Small intestine (tissue), 7 donors: Measurements from ENCODE around the gene DOP1B. TPM values are rescaled to one million over a fixed set of nuclear protein-coding genes. Genes with fewer than 3 reads are reported as not detected.

ENCODE experiments used
- DNase-seq, 2 donors: peaks; one replicate each; pipeline versions ENCODE4 v3.0.0 to v3.0.0-alpha.2; 2013
- FAIRE-seq: peaks from 2 replicates; lab custom pipeline; 2012; peaks lifted over from hg19 to GRCh38; lab: Jason Lieb, UNC
- H3K27ac ChIP-seq, 3 donors: one replicate each; pipeline ENCODE4 v1.5.1; 2013; ENCODE audit warnings: low read length in 2 of 3, mild to moderate bottlenecking in 2 of 3, control low read depth in 1 of 3, inconsistent platforms in 1 of 3, low read depth in 1 of 3, moderate library complexity in 1 of 3
- H3K27me3 ChIP-seq, 3 donors: one replicate each; pipeline ENCODE4 v1.6.1; 2013; ENCODE audit warnings: low read length in 3 of 3, inconsistent platforms in 1 of 3; ENCODE audit not compliant: control insufficient read depth in 3 of 3, insufficient read depth in 3 of 3
- H3K36me3 ChIP-seq, 3 donors: one replicate each; pipeline ENCODE4 v1.6.1; 2013; ENCODE audit warnings: low read length in 3 of 3, inconsistent platforms in 1 of 3, low read depth in 1 of 3, mild to moderate bottlenecking in 1 of 3, moderate library complexity in 1 of 3; ENCODE audit not compliant: control insufficient read depth in 3 of 3, insufficient read depth in 2 of 3
- H3K4me1 ChIP-seq, 3 donors: one replicate each; pipeline ENCODE4 v1.6.1; 2013; ENCODE audit warnings: low read length in 2 of 3, inconsistent platforms in 1 of 3, low read depth in 1 of 3, mild to moderate bottlenecking in 1 of 3, moderate library complexity in 1 of 3; ENCODE audit not compliant: control insufficient read depth in 3 of 3, insufficient read depth in 2 of 3
- H3K4me3 ChIP-seq, 3 donors: one replicate each; pipeline ENCODE4 v1.5.1; 2013; ENCODE audit warnings: low read length in 3 of 3, control low read depth in 1 of 3, inconsistent platforms in 1 of 3, low read depth in 1 of 3, mild to moderate bottlenecking in 1 of 3, moderate library complexity in 1 of 3
- H3K9me3 ChIP-seq, 2 donors: one replicate each; pipeline ENCODE4 v1.6.1; 2013; ENCODE audit warnings: low read depth in 1 of 2, low read length in 1 of 2; ENCODE audit not compliant: control insufficient read depth in 2 of 2, insufficient read depth in 1 of 2
- WGBS, 3 donors: extraction: QIAGEN DNeasy Blood & Tissue Kit; methylation state at CpG; one replicate each; pipeline ENCODE4 v1.1.7; 2013; 5-methylcytosine and 5-hydroxymethylcytosine counted together
- polyA plus RNA-seq, 4 donors: library from polyadenylated mRNA; stranded (reverse) in 3 of 4; unstranded in 1 of 4; fragments of 200-250 nt in 3 of 4; fragments of 120-200 nt in 1 of 4; gene quantifications; one replicate each; pipeline versions ENCODE4 v1.2.1 to v1.2.3, GENCODE V29; 2013
- donor health status: healthy with polysubstance abuse.
- donor health status: control.
- donor health status: control.
- donor health status: Bipolar disorder and iron deficiency.
- donor health status: healthy.

Gene DOP1B
- polyA plus RNA-seq, 4 donors: 8.4 to 19.1 (median 11.9) TPM

- H3K9me3 ChIP-seq: no peaks in the 10 kb centered on the region
- peaks cover 2 to 28% (median 3%) of the 10 kb centered on the region in 3 donors for H3K4me1 ChIP-seq
- FAIRE-seq (no peak), DNase-seq (no peak)
- H3K27me3 ChIP-seq: no peaks in the 10 kb centered on the region
- 94 to 98% (median 97%) methylated on average over 6 of the region's 6 CpGs for WGBS, 3 donors
- no peak overlapping the region for H3K4me3 ChIP-seq
- H3K27ac ChIP-seq: no peak overlapping the region
- H3K36me3 ChIP-seq: peaks cover 0 to 32% (median 0%) of the 10 kb centered on the region in 3 donors
Observed at GRCh38 chr21:36204980-36205379, 48.4 kb downstream of the DOP1B start.

DNA sequence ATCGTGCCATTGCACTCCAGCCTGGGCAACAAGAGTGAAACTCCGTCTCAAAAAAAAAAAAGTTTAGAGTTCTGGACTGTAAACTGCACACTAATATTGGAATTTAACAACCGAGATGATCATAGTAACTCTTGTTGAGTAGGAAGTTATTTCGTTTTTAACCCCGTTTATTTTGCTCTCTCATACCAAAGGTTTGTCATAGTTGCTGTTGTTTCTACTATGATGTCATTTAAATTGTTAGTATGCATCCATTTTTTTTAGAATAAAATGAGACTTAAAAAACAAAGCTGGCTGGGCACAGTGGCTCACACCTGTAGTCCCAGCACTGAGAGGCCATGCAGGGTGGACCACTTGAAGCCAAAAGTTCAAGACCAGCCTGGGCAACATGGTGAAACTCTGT lies 49.3 kb downstream of the DOP1B start:
- no peak for DNase-seq
- Histone ChIP-seq H3K9me3 (no peaks in the 10 kb centered on the region), H3K36me3 (peaks cover 0 to 32% (median 2%) of the 10 kb centered on the region in 3 donors), H3K27me3 (no peaks in the 10 kb centered on the region), H3K4me3 (no peak overlapping the region), H3K27ac (no peak overlapping the region), H3K4me1 (peaks cover 2 to 28% (median 3%) of the 10 kb centered on the region in 3 donors)
- 87 to 91% (median 87%) methylated on average over 5 of the region's 5 CpGs for WGBS, 3 donors
- FAIRE-seq: no peak

Other genes with a start within 250 kb of the DOP1B start
- gene SETD4, start 96.3 kb upstream of the DOP1B start, polyA plus RNA-seq: 10 to 100 TPM in 3 of 4 donors, 1 to 10 TPM in 1; 8.9 to 20.6 (median 15.1) TPM
- 1,000 to 10,000 TPM in 2 of 4 donors, 100 to 1,000 TPM in 1, 10 to 100 TPM in 1; 60.5 to 1,932 (median 958) TPM for gene CBR1, start 86.8 kb upstream of the DOP1B start, polyA plus RNA-seq
- gene CBR3, start 21.7 kb upstream of the DOP1B start, polyA plus RNA-seq: 1 to 10 TPM in 2 of 4 donors, under 1 TPM in 2; 0.54 to 9.0 (median 0.87) TPM
- 10 to 100 TPM in 2 of 4 donors, 1 to 10 TPM in 2; 8.6 to 27.5 (median 10.4) TPM for gene MORC3, start 163.4 kb downstream of the DOP1B start, polyA plus RNA-seq
- 1 to 10 TPM in 3 of 4 donors, under 1 TPM in 1; 0.89 to 4.1 (median 2.6) TPM for gene CHAF1B, start 228.6 kb downstream of the DOP1B start, polyA plus RNA-seq